ENCODE measurements around the gene STAT1. TPM values are rescaled to one million over a fixed set of nuclear protein-coding genes. Genes with fewer than 3 reads are reported as not detected.

STAT1 gene
- total and polyA plus RNA-seq, 9 of the 15 experiments (the other 6 are each of a cell fraction or from before 2014, with no cell fraction given): 8.7 to 34.4 (median 26.8) TPM

GRCh38 chr2:191013932-191014652 is at the start of gene STAT1 (continued):
- TF ChIP-seq NCOA2 (IDR thresholded peaks at IDR 0.05; ENCODE audit: partially characterized antibody in 2 of 2): no peak
- TF ChIP-seq XRCC5 (IDR thresholded peaks at IDR 0.05; ENCODE audit: low read depth, low read length): peak; percentile 80; the same call in 1 of the 2 replicates
- TF ChIP-seq C11orf30 (IDR thresholded peaks at IDR 0.05; ENCODE audit: low read depth): peak; percentile 43
- TF ChIP-seq GATA2 (CRISPR knock-in tag; IDR thresholded peaks at IDR 0.05): 0 out of 2 replicates have a peak, but pooled peaks have one; percentile 22
- TF ChIP-seq GMEB1 (CRISPR knock-in tag; IDR thresholded peaks at IDR 0.05): peak; percentile 83
- 0 out of 2 replicates have a peak, but pooled peaks have one; percentile 39 for TF ChIP-seq HIVEP1 (CRISPR knock-in tag; IDR thresholded peaks at IDR 0.05)
- TF ChIP-seq CBX5 (IDR thresholded peaks at IDR 0.05; ENCODE audit: borderline replicate concordance, low read depth): no peak
- TF ChIP-seq HEY1 (CRISPR knock-in tag; IDR thresholded peaks at IDR 0.05; ENCODE audit: borderline replicate concordance): no peak
- TF ChIP-seq TEAD1 (CRISPR knock-in tag; IDR thresholded peaks at IDR 0.05): peak; percentile 58 to 90
- TF ChIP-seq ESRRA (IDR thresholded peaks at IDR 0.05; ENCODE audit: borderline replicate concordance, low read depth): peak; percentile 31; the same call in 1 of the 2 replicates
- peak; percentile 82 for TF ChIP-seq ZNF592 (IDR thresholded peaks at IDR 0.05)
- TF ChIP-seq USF2 (CRISPR knock-in tag; IDR thresholded peaks at IDR 0.05): no peak
- TF ChIP-seq, protein P1, sequence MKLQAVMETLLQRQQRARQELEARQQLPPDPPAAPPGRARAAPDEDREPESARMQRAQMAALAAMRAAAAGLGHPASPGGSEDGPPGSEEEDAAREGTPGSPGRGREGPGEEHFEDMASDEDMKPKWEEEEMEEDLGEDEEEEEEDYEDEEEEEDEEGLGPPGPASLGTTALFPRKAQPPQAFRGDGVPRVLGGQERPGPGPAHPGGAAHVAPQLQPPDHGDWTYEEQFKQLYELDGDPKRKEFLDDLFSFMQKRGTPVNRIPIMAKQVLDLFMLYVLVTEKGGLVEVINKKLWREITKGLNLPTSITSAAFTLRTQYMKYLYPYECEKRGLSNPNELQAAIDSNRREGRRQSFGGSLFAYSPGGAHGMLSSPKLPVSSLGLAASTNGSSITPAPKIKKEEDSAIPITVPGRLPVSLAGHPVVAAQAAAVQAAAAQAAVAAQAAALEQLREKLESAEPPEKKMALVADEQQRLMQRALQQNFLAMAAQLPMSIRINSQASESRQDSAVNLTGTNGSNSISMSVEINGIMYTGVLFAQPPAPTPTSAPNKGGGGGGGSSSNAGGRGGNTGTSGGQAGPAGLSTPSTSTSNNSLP (IDR thresholded peaks at IDR 0.05; ENCODE audit: borderline replicate concordance, low read depth, low read length): no peak
- peak; percentile 59; the same call in 1 of the 2 replicates for TF ChIP-seq HNRNPL (IDR thresholded peaks at IDR 0.05; ENCODE audit: low read depth, low read length)
- TF ChIP-seq ZBTB7A (IDR thresholded peaks at IDR 0.05; ENCODE audit: borderline replicate concordance, control insufficient read depth, low read depth, low read length): peak; percentile 89
- TF ChIP-seq, protein P2, sequence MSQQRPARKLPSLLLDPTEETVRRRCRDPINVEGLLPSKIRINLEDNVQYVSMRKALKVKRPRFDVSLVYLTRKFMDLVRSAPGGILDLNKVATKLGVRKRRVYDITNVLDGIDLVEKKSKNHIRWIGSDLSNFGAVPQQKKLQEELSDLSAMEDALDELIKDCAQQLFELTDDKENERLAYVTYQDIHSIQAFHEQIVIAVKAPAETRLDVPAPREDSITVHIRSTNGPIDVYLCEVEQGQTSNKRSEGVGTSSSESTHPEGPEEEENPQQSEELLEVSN (IDR thresholded peaks at IDR 0.05; ENCODE audit: borderline replicate concordance in 1 of 2, extremely low read depth in 1 of 2, insufficient read depth in 1 of 2, insufficient read length in 1 of 2, low read depth in 1 of 2, low read length in 1 of 2, poor library complexity in 1 of 2, severe bottlenecking in 1 of 2): peak; percentile 61 to 89
- peak; percentile 34; the same call in 1 of the 2 replicates for TF ChIP-seq DPF2 (IDR thresholded peaks at IDR 0.05)

All from K562 (cell line).